Measurements from ENCODE around the gene HYAL2.

DNA sequence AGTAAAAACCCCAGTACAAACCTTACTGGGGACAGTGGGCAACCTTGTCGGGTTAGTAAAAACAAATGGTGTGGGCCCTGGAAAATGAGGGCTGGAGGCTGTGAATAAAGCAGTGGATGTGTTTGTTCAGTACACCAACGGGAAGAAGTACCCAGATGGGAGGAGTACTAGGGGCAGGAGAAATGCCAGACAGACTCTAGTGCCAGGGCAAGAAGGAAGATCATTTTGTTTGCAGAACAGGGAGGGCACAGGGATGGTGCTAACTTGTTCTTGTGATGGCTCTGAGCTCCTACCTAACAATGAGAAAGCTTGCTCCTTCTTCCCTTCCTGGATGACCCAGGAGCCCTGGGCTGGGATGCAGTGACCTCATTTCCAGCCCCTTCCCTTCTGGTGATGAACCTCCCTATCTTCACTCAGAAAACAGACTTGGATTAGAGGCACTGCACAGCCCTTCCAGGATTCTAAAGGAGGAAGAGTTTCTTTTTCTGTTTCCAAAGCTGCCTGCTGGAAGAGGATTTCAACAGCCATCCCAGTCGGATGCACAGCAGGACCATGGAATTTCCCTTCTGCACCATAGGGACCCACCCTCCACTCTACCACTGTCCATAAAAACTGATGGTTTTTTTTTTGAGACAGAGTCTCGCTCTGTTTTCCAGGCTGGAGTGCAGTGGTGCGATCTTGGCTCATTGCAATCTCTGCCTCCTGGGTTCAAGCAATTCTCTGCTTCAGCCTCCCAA lies 12.0 kb upstream of the HYAL2 start:
- no peak for TF ChIP-seq POLR2A (IDR thresholded peaks at IDR 0.05)
- TF ChIP-seq, protein P1, sequence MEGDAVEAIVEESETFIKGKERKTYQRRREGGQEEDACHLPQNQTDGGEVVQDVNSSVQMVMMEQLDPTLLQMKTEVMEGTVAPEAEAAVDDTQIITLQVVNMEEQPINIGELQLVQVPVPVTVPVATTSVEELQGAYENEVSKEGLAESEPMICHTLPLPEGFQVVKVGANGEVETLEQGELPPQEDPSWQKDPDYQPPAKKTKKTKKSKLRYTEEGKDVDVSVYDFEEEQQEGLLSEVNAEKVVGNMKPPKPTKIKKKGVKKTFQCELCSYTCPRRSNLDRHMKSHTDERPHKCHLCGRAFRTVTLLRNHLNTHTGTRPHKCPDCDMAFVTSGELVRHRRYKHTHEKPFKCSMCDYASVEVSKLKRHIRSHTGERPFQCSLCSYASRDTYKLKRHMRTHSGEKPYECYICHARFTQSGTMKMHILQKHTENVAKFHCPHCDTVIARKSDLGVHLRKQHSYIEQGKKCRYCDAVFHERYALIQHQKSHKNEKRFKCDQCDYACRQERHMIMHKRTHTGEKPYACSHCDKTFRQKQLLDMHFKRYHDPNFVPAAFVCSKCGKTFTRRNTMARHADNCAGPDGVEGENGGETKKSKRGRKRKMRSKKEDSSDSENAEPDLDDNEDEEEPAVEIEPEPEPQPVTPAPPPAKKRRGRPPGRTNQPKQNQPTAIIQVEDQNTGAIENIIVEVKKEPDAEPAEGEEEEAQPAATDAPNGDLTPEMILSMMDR (IDR thresholded peaks at IDR 0.05), result no peak

All from testis (tissue), 2 donors.